ENCODE measurements around the gene BCL2L14.

BCL2L14 gene

GRCh38 chr12:12051668-12052067 is 19.1 kb upstream of the BCL2L14 start:
- Histone ChIP-seq H3K9me3 (ENCODE audit: control insufficient read depth, insufficient read depth, low read depth, low read length) (no peaks in the 10 kb centered on the region), H3K27ac (ENCODE audit: extremely low read depth, low read depth, low read length) (no peak overlapping the region), H3K36me3 (ENCODE audit: control insufficient read depth in 2 of 2, insufficient read depth in 1 of 2, low read length in 2 of 2) (no peaks in the 10 kb centered on the region), H3K4me1 (ENCODE audit: control insufficient read depth, insufficient read depth, low read length) (no peaks in the 10 kb centered on the region), H3K4me3 (ENCODE audit: low read depth, low read length) (no peak overlapping the region)
- POLR2A ChIA-PET = no interaction called here
- CTCF ChIA-PET = interaction anchor here (0.6 kb wide), 1 partner anchor 1541 kb away, joined by 4 read pairs; no protein-coding TSS in a partner anchor
- TF ChIP-seq ZNF280C (tag by site-specific recombination; IDR thresholded peaks at IDR 0.05) (no peak), ZFHX2 (tag by site-specific recombination; conservative IDR thresholded peaks at IDR 0.05) (no peak)

- TF ChIP-seq ZNF529 (tag by site-specific recombination; IDR thresholded peaks at IDR 0.05; ENCODE audit: insufficient replicate concordance) = no peak
- TF ChIP-seq ZNF302 (tag by site-specific recombination; IDR thresholded peaks at IDR 0.05; ENCODE audit: low read depth) = no peak
- TF ChIP-seq ZNF530 (tag by site-specific recombination; IDR thresholded peaks at IDR 0.05; ENCODE audit: low read depth) = no peak
- TF ChIP-seq PRDM10 (tag by site-specific recombination; IDR thresholded peaks at IDR 0.05) = no peak
- TF ChIP-seq SCRT1 (tag by site-specific recombination; IDR thresholded peaks at IDR 0.05; ENCODE audit: borderline replicate concordance) = no peak
- TF ChIP-seq ZNF510 (tag by site-specific recombination; IDR thresholded peaks at IDR 0.05; ENCODE audit: insufficient replicate concordance) = no peak
- TF ChIP-seq ZNF600 (tag by site-specific recombination; IDR thresholded peaks at IDR 0.05) = no peak
- no peak for TF ChIP-seq ZIC2 (tag by site-specific recombination; IDR thresholded peaks at IDR 0.05)
- H3K27ac ChIP-seq (ENCODE audit: extremely low read depth, low read depth, low read length) = no peak overlapping the region
- ChIA-PET CTCF (no interaction called here), POLR2A (no interaction called here)
- no peaks in the 10 kb centered on the region for H3K9me3 ChIP-seq (ENCODE audit: control insufficient read depth, insufficient read depth, low read depth, low read length)
- H3K4me3 ChIP-seq (ENCODE audit: low read depth, low read length) = no peak overlapping the region
- no peaks in the 10 kb centered on the region for H3K36me3 ChIP-seq (ENCODE audit: control insufficient read depth in 2 of 2, insufficient read depth in 1 of 2, low read length in 2 of 2)
- no peaks in the 10 kb centered on the region for H3K4me1 ChIP-seq (ENCODE audit: control insufficient read depth, insufficient read depth, low read length)
These were observed 15.7 kb upstream of the BCL2L14 start for GRCh38 chr12:12054993-12055392.

- CTCF ChIA-PET = no interaction called here
- POLR2A ChIA-PET = no interaction called here
- TF ChIP-seq HOXA7 (CRISPR knock-in tag; IDR thresholded peaks at IDR 0.05; ENCODE audit: borderline replicate concordance) (no peak), ZBTB21 (tag by site-specific recombination; IDR thresholded peaks at IDR 0.05) (no peak), ZNF529 (tag by site-specific recombination; IDR thresholded peaks at IDR 0.05; ENCODE audit: insufficient replicate concordance) (no peak), ZBTB26 (tag by site-specific recombination; optimal IDR thresholded peaks at IDR 0.05) (no peak), KLF7 (tag by site-specific recombination; IDR thresholded peaks at IDR 0.05; ENCODE audit: borderline replicate concordance) (no peak), ZNF302 (tag by site-specific recombination; IDR thresholded peaks at IDR 0.05; ENCODE audit: low read depth) (no peak), ZNF2 (tag by site-specific recombination; IDR thresholded peaks at IDR 0.05) (no peak), MZF1 (tag by site-specific recombination; IDR thresholded peaks at IDR 0.05; ENCODE audit: borderline replicate concordance) (no peak), ZNF830 (tag by site-specific recombination; IDR thresholded peaks at IDR 0.05; ENCODE audit: low read depth) (no peak), ZNF449 (tag by site-specific recombination; IDR thresholded peaks at IDR 0.05) (no peak), KLF9 (tag by site-specific recombination; IDR thresholded peaks at IDR 0.05; ENCODE audit: low read depth) (no peak), KLF8 (tag by site-specific recombination; IDR thresholded peaks at IDR 0.05) (no peak), ZNF791 (tag by site-specific recombination; IDR thresholded peaks at IDR 0.05) (no peak), ZNF114 (tag by site-specific recombination; IDR thresholded peaks at IDR 0.05) (no peak)
These were observed 13.8 kb upstream of the BCL2L14 start for GRCh38 chr12:12056951-12057350.

More at GRCh38 chr12:12056951-12057350, 13.8 kb upstream of the BCL2L14 start:
- Histone ChIP-seq H3K4me3 (ENCODE audit: low read depth, low read length) (no peak overlapping the region), H3K27ac (ENCODE audit: extremely low read depth, low read depth, low read length) (no peak overlapping the region), H3K36me3 (ENCODE audit: control insufficient read depth in 2 of 2, insufficient read depth in 1 of 2, low read length in 2 of 2) (no peaks in the 10 kb centered on the region), H3K4me1 (ENCODE audit: control insufficient read depth, insufficient read depth, low read length) (no peaks in the 10 kb centered on the region), H3K9me3 (ENCODE audit: control insufficient read depth, insufficient read depth, low read depth, low read length) (no peaks in the 10 kb centered on the region)
